ENCODE results near the gene NECAP2.
"Not testable (repeated sequence)": the region's sequence is repeated elsewhere in the genome, so short reads cannot be mapped to it uniquely, and the experiment has no call there.

- not testable (repeated sequence) for TF ChIP-seq CTCF, POLR2A, EP300 (IDR thresholded peaks at IDR 0.05)
Measured at GRCh38 chr1:16505870-16506269, 65.3 kb downstream of the NECAP2 start.

All from suprapubic skin (tissue), 3 donors.